Neural cell (in vitro differentiated cells): ENCODE results near the gene PLD4.

Experiments
- CTCF ChIP-seq: fragments of 450-650 bp; IDR thresholded peaks from 2 replicates; pipeline ENCODE4 v1.5.1; 2014; ENCODE audit warnings: antibody characterized with exemption, mild to moderate bottlenecking, moderate library complexity; ENCODE audit not compliant: poor library complexity, severe bottlenecking
- EZH2 ChIP-seq: fragments of 200-600, 300-800 bp; shearing (Covaris generic), sonication (generic); IDR thresholded peaks from 2 replicates; pipeline ENCODE4 v1.6.1; 2014; ENCODE audit warnings: antibody characterized with exemption, low read length, borderline replicate concordance, mild to moderate bottlenecking; ENCODE audit not compliant: insufficient read depth, poor library complexity, severe bottlenecking
- TAF1 ChIP-seq: IDR thresholded peaks from 2 replicates; pipeline ENCODE4 v1.6.1; 2012; ENCODE audit warnings: low read depth

GRCh38 chr14:104880584-104881210, 44.0 kb upstream of the PLD4 start:
- TF ChIP-seq CTCF (no peak), TAF1 (no peak), EZH2 (no peak)
